LHCN-M2 (cell line): ENCODE results near the gene RBM38. TPM values are rescaled to one million over a fixed set of nuclear protein-coding genes. Genes with fewer than 3 reads are reported as not detected.

Experiments
- DNase-seq: peaks from one replicate; pipeline ENCODE4 v3.0.0-alpha.2; 2012; ENCODE audit warnings: low read depth
- total RNA-seq: library from RNA; depleted of rRNA; stranded (reverse); fragments of >200 nt; gene quantifications from 2 replicates; pipeline ENCODE4 v1.2.3, GENCODE V29; 2014

RBM38 gene
- total RNA-seq, 1 experiment from 2014 or later = 7.4 TPM

DNA sequence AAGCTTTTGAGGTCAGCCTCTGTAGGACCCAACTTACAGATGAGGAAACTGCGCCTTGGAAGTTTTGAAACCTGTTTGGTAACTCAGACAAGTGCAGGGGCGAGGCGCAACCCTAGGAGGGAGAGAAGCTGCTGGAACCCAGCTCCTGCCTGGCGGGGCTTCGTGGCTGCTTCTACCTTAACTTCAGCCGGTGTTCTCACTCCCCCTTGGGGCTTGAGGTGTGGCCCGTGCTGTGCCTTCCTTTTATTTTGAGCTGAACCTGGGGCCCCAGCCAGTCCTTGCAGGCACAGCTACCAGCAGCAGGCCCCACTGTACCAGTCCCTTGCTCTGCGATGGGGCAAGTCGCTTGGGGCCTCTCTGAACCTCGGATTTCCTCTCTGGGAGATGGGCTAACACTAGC lies 12.0 kb downstream of the RBM38 start:
- no peak for DNase-seq

DNA sequence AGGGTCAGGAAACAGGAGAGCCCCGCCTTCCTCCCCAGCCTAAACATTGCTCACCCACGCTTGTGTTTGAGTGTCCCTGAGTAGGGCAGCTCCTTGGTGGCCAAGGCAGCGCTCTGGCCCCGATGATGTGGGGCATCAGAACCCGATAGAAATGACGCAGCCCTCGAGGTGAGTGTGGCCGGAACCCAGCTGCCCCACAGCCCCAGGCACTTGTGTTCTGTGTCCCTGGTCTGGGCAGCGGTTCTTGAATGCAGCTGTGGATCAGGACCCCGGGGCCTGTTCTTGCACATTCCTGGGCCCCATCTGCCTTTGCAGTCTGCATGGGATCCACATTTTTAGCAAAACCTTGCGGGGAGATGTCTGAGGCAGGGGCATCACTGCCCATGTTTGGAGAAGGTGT lies 12.8 kb downstream of the RBM38 start:
- DNase-seq = no peak

DNA sequence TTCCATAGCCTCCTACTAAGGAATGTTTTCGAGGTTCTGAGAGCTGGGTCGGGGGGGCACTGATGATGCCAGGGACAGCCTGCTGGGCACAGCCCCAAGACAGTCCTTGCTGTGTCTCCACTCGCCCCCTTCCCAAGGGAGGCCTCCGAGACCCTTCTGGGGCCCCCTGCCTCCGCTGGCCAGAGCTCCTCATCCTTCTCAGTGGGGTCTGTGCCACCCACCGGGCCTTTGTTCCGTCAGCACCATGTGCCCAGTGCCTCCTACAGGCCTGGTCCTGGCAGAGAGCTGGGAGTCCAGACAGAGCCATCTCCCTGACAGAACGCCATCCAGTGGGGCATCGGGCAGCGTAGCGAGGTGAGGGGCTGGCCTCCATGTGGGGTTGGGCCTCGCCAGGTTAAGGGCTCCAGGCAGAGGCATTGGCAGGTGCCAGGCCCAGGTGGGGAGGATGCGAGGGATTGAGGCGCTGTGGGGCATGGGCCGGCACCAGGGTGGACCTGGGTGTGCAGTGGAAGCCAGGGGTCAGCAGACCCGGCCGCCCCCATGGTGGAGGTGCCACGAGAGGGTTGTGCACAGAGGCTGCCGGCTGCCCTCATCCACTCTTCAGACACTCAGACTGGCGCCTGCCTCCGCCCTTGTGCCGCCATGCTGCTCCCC lies 13.3 kb downstream of the RBM38 start:
- no peak for DNase-seq

DNA sequence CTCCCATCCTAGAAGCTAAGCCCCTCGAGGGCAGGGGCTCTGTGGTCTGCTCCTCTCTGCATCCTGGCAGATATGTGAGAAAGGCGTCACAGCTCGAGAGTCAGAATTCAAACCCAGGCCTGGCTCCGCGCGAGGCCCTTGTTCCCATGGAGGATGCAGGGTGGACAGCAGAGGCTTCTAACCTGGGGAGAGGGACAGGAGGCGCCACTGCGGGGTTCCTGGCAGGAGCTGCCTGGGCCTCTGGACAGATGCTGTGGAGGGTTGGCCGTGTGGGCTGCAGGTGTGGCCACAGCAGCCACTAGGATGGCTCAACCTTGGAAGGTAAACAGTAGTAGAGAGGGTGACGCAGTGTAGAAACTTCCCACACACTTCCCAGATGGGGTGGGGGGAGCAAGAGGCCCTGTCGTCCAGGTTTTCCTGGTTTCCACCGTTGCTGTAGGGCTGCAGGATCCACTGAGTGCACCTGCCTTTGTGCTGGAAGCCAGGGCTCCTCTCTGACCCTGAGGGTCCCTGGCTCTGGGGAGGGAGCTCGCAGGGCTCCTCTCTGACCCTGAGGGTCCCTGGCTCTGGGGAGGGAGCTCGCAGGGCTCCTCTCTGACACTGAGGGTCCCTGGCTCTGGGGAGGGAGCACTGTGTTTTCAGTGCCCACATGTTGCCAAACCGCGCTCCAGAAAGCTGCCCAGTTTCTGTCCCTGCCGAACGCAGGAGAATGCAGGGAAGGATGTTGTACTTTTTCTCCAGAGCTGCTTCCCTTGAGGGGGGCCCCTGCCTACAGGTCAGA lies 14.2 kb downstream of the RBM38 start:
- DNase-seq = no peak

DNA sequence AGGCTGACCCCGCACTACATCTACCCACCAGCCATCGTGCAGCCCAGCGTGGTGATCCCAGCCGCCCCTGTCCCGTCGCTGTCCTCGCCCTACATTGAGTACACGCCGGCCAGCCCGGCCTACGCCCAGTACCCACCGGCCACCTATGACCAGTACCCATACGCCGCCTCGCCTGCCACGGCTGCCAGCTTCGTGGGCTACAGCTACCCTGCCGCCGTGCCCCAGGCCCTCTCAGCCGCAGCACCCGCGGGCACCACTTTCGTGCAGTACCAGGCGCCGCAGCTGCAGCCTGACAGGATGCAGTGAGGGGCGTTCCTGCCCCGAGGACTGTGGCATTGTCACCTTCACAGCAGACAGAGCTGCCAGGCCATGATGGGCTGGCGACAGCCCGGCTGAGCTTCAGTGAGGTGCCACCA lies 16.4 kb downstream of the RBM38 start:
- DNase-seq = no peak

DNA sequence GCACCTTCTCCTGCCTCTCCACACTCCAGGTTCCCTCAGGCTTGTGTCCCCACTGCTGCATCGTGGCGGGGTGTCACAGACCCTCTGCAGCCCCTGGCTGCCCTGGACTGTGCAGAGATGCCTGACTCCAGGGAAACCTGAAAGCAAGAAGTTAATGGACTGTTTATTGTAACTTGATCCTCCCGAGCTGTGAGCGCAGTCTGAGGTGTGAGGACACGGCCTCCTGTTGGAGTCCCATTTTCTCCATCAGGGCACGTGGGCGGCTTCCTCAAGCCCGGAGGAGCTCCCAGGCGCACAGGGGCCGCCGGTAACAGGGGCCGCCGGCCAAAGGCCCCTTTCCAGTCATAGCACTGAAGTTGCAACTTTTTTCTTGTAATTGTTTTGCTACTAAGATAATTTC lies 16.9 kb downstream of the RBM38 start:
- no peak for DNase-seq

DNA sequence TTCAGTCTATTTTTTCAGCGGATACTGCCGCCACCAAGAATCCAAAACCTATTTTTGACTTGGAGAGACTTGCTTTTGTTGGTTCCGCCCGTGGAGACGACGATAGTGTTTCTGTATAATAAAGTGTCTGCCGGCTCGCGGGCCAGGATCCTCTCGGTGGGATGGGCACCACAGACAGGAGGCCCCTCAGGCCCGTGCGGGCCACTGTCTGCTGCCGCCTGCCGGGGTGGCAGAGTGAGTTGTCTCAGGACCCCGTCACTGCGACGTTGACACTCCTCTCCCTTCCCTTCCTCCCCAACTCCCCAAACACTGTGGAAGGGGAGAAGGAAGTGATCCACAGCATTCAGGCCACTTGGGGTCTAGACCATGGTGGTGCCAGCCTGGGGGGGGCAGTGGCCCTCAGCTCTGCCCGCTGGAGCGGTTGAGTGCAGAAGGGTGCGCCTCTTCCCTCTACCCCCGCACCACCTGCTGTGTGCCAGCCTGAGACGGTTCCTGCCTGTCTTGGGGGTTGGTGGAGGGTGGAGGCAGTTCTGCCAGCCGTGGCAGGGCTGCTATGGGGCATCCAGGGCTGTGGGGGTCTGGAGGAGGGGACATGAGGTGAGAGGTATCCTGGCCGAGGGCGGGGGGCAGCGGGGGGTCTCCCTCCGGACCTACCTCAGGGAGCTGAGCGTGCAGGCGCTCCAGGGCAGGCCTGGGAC lies 17.5 kb downstream of the RBM38 start:
- DNase-seq = no peak

DNA sequence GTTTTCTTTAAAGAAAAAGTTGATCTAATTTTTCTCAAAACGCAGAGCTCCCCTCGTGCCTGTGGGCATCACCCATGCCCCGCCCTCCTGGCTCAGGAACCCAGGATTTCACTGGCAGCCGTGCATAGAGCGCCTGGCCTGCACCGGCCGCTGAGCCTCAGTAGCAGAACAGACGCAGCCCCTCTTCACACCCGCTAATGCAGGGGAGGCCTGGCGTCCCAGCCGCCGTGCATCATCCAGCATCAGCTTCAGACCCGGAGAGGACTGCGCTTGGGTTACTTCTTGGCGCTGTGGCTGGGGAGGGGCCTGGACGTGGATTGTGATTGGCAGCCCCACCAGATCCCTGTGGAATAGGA lies 18.1 kb downstream of the RBM38 start:
- DNase-seq = no peak

DNA sequence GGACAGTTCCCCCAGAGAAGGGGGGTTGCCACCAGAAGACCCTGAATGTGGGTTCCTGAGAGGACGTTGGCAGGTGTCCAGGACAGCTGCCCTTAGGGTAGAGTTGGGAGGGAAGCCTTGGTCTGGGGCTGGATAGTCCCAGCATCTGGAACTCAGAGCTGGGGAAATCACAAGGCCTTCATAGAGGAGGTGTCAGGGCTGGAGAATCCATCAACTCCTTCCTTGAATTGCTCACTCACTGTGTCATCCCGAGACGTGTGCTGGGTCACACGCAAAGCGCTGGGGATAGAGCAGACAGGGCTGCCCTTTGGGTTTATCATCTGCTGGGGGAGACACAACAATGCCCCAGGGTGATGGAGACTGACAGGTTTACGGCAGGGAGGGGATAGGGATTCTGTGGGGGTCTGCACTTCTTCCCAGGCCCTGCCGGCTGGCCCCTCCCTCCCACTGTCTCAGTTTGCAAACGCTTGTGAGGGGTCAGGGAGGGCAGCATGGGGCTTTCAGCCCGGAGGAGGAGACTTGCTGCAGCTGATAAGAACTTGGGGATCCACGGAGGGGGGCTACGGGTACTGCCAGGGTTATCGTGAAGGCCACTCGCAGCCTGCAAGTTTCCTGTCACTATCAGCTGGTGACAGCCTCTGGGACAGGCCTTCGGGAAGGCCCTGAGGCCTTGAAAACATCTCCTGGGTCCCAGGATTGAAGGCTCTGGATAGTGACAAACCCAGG lies 18.6 kb downstream of the RBM38 start:
- no peak for DNase-seq

DNA sequence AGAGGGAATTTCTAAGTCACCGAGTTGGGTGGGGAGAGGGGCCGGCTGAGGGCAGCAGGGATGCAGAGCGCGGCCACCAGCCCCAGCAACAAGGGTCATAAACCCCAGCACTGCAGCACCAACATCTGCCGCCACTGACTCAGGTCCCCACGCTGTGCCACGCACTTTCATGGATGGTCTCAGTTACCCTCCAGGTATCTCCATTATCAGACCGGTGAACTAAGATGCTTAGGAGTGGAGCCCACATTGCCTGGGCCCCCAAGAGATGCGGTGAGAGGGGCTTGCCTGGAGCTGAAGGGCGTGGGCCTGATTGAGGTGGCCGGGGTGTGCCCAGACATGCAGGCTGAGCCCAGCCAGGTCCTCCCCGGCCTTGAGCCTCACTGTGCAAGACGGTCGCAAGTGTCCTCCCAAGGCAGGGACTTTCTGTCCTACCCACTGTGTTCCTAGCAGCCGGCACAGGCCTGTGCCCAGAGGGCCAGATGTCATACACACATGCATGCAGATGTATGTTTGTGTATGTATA lies 19.3 kb downstream of the RBM38 start:
- no peak for DNase-seq

DNA sequence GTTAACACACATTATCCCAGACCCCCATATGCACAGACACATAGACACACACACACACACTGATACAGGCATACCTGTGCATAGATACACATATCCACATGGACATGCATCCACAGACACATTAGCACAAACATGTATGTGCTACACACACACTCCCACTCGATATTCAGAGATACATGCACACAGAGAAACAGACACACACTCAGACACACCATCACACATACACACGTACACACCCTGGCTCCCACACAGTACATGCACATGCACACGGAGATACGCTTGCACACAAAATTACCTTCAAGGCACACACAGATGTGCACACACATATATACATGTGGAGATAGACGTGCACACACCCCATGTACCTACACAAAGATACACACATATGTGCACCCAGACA lies 19.7 kb downstream of the RBM38 start:
- no peak for DNase-seq

DNA sequence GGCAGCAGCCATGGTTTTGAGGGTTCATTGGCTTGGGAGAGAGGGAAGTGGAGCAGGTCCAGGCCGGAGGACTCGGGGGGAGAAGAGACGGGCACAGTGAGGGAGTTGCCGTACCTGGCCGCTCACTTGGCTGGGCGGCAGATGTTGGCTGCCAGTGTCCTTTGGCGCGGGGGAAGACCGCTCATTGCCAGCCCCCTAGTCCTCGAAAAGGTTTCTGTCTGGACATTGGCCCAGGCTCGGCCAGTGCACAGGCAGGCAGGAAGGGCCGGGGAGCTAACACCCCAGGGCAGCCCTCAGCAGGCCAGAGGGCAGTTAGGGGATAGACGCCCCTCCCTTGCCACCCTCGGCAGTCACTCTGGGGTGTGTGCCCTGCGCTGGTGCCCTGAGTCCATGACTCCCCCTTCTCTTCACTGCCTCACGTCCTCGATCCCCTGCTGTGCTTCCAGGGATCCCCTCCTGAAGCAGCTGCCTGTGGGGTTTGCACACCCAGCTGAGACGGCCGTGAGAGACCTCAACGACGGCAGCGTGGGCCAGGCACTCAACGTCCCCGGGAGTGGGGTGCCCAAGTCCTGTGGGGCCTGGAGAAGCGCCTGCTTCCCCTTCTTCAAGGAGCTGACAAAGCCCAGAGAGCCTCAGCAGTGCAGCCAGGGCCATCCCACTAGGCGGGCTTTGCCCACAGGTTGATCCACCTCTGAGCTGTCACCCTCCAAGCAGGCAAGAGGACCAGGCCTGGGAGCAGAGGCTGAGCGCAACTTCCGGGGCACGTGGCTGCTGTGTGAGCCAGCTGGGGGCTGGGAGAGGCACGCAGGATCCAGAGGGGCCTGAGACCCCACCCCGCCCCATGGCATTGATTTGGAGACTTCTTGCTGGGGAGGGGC lies 20.4 kb downstream of the RBM38 start:
- no peak for DNase-seq

DNA sequence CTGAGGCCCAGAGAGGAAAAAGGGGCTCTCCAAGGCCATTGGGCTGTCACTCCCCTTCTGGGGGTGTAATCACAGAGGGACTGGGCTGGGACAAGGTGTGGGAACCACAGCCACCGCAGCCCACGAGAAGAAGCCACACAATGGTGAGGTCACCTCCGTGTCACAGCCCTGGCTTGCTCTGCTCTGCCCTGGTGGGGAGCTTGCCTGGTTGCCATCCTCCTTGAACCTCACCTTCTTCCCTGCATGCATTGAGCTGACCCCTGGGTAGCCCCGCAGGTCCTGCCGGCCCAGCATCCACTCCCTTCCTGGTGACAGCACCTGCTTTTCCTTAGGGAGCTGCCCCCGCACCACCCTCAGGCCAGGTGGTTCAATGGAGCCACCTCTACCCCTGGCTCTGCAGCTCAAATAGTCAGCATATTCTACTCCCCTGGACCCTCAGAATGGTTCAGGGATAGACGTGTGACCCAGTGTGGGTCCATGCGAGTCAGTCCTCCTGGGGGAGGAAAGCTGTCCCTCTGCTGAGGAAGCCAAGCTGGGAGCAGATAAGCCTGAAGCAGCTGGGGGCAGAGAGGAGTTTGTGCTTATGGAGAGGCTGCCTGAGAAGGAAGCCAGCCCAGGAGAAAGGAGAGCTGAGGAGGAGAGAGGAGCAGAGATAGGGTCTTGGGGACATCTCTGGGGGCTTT lies 21.3 kb downstream of the RBM38 start:
- DNase-seq = no peak

DNA sequence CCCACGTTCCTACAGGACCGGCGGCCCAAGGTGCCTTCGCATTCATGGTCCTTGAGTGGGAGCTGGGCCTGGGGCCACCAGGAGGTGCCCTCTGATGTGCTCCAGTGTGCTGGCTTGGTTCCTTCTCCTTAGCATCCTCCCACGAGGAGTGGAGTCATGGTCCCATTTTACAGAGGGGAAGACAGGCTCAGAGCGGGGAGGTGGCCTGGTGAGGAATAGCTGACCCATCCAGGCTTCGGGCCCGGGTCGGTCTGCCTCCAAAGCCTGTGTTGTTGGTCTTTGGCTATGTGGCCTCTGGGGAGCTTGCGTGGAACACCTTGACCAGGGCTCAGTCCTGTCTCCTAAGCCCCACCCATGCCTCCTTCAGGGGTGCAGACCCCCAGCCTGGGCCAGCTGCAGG lies 22.8 kb downstream of the RBM38 start:
- no peak for DNase-seq

DNA sequence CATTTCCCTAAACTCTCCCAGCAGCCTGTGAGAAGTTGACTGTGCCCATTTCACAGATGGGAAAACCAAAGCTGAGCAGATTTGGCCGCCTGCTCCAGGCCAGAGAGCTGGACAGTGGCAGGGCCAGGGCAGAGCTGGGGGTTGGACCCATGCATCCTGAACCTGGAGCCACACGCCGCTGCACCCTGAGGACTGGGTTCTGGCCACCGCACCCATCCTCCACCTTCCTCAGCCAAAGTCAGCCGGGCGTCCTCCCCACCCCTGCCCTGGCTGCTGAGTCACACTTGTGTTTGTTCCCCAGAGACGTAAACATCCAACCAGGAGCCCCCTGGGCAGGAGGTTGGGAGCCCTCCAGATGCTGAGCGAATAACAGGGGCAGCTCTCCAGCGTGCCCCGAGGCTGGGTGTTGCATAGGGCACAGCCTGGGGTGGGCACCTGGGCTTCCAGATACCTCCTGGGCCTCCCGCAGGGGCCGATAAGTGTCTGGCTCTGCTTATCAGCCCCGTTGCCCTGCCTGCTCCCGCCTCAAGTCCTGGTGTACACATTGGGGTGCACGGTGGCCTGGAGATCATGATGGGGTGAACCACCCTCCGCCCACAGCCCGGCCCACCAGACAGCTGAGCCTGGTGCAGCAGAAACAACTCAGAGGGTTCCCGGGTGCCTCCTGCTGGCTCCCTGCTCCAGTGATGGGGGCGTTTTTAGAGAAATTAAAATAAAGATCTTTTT lies 23.8 kb downstream of the RBM38 start:
- DNase-seq = no peak

DNA sequence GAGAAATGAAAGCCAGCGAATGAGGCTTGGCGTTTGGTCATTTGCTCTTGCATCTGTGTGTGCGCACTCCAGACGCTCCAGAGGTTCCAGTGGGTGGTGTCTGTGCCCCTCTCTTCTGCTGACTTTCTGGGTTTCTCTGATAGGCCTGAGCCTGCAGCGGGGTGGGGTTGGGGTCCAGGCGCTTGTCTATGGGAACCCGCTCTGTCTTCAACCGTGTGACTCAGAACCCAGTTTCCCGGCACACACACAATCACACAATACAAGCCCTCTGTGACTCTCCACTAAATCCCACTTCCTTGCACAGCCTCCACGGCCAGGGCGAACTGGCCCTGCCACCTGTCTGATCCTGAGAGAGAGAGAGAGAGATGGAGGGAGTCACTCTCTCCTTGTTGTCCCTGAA lies 24.6 kb downstream of the RBM38 start:
- DNase-seq = no peak

DNA sequence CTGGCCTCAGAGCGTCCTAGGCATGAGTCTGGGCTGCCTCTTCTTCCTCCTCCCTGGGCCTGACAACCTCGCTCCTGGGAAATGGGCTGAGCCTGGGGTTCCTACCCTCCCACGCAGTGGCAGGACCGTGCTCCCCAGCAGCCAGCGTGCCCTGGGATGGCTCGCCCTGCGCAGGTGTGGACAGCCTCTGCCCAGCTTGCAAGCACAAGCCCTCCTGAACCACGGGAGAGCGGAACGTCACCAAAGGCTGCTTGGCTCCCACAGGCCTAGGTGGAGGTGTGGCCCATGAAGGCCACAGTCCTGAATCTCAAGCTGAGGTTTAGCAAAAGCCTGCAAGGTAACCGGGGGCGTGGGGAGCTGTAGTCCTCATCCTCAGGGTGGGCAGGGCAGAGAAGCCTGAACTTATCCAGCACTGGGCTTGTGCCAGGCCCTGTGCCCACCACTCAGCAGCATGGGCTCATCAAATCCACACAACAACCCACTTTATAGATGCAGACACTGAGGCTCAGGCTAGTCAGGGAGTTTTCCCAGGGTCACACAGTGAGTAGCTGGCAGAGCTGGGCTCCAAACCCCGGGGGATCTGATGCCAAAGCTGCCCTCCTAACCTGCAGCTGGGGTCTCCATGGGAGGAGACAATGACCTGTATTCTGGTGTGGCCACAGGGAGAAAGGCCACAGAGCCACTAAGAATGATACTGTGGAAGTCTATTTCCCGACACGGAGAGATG lies 25.3 kb downstream of the RBM38 start:
- DNase-seq = no peak

DNA sequence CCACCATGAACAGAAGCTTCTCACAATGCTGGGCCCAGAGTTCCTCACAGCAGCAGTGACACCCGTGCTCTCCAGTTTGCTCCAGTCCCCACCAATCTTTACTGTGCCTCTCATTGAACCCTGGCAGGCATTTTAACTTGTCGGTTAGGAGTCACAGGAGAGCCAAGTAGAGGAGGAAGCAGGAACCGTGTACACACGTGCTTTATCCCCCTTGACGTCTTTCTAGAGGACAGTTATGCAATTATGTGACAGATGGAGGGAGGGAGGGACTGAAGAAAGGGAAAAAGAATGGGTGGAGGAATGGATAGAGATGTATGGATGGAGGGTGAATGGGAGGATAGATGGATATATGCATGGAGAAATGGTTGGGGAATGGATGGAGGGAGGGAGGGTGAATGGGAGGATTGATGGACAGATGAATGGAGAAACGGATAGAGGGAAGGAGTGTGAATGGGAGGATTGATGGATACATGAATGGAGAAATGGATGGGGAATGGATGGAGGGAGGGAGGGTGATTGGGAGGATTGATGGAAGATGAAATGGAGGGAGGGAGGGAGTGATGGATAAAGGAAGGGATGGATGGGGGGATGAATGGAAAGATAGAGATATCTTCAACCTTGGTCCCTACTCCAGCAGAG lies 26.0 kb downstream of the RBM38 start:
- DNase-seq = no peak
